ENCODE data around the gene EXOC4. TPM values are rescaled to one million over a fixed set of nuclear protein-coding genes. Genes with fewer than 3 reads are reported as not detected.

EXOC4 gene
- total RNA-seq, 1 donor from 2014 or later: 94.0 TPM

DNA sequence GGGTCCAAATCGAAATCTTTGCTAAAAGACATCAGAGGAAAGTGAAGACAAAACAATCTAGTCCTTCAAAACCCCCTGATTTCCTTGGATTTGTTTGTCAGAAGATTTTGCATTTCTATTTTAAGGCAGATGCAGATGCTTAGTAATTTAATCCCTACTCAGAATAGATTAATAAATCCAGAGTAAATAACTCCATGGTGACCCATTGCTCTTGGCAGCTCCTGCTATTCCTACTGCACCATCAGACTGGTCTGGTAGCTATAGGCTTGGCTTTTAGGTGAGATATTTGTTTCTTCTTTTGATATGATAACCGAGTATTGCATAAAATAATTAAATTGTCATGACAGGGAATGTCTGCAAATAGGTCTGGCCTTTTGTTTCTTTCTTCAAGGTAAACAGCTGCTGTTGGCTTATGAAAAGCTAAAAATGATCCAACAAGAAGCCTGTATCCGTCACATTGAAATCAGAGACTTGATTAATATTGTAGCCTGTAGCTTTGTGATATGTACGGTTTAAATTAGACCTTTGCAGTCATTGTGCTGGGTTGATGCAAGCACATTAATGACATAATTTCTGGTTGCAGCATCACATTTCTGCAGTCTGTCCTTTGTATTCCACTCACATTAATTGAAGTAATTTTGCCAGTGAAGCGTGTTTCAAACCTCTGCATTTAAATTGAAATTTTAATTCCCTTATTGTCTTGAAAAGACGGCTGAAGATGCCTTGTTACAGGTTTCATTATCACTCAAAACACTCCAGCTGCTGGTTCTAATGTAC lies 40.7 kb downstream of the EXOC4 start:
- no peak for DNase-seq (ENCODE audit: low spot score)
- no peaks in the 10 kb centered on the region for H3K27me3 Mint-ChIP-seq (ENCODE audit: unreplicated experiment)
- H3K4me1 Mint-ChIP-seq (ENCODE audit: unreplicated experiment): no peaks in the 10 kb centered on the region
- H3K4me3 Mint-ChIP-seq (ENCODE audit: unreplicated experiment): no peak overlapping the region
- H3K9me3 Mint-ChIP-seq (ENCODE audit: unreplicated experiment): no peaks in the 10 kb centered on the region
- TF ChIP-seq, protein P1, sequence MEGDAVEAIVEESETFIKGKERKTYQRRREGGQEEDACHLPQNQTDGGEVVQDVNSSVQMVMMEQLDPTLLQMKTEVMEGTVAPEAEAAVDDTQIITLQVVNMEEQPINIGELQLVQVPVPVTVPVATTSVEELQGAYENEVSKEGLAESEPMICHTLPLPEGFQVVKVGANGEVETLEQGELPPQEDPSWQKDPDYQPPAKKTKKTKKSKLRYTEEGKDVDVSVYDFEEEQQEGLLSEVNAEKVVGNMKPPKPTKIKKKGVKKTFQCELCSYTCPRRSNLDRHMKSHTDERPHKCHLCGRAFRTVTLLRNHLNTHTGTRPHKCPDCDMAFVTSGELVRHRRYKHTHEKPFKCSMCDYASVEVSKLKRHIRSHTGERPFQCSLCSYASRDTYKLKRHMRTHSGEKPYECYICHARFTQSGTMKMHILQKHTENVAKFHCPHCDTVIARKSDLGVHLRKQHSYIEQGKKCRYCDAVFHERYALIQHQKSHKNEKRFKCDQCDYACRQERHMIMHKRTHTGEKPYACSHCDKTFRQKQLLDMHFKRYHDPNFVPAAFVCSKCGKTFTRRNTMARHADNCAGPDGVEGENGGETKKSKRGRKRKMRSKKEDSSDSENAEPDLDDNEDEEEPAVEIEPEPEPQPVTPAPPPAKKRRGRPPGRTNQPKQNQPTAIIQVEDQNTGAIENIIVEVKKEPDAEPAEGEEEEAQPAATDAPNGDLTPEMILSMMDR (IDR thresholded peaks at IDR 0.05; ENCODE audit: unreplicated experiment): no peak
- no peak overlapping the region for H3K27ac Mint-ChIP-seq (ENCODE audit: unreplicated experiment)
- H3K36me3 Mint-ChIP-seq (ENCODE audit: low read depth, unreplicated experiment): peaks cover 2% of the 10 kb centered on the region

DNA sequence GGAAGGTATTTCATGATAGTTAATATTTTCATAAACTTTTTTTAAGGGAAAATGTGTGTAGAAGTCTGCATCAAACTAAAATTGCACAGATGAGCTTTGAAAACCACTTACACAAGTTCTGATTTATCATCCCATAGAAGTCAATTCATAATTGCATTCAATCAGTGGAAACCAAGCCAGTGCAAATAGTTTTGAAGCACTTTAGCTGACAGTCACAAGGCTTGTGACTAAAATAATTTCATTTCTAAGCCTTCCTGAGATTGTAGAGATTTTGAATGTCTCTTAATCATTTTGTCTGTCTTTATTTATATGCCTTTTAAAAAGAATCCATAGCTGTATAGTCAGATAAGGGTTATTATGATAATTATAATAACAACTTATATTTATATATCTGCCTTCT lies 41.4 kb downstream of the EXOC4 start:
- no peaks in the 10 kb centered on the region for H3K27me3 Mint-ChIP-seq (ENCODE audit: unreplicated experiment)
- H3K4me1 Mint-ChIP-seq (ENCODE audit: unreplicated experiment): no peaks in the 10 kb centered on the region
- no peak overlapping the region for H3K4me3 Mint-ChIP-seq (ENCODE audit: unreplicated experiment)
- H3K9me3 Mint-ChIP-seq (ENCODE audit: unreplicated experiment): no peaks in the 10 kb centered on the region
- no peak for DNase-seq (ENCODE audit: low spot score)
- H3K27ac Mint-ChIP-seq (ENCODE audit: unreplicated experiment): no peak overlapping the region
- TF ChIP-seq, protein P1 (IDR thresholded peaks at IDR 0.05; ENCODE audit: unreplicated experiment): no peak
- H3K36me3 Mint-ChIP-seq (ENCODE audit: low read depth, unreplicated experiment): no peaks in the 10 kb centered on the region

DNA sequence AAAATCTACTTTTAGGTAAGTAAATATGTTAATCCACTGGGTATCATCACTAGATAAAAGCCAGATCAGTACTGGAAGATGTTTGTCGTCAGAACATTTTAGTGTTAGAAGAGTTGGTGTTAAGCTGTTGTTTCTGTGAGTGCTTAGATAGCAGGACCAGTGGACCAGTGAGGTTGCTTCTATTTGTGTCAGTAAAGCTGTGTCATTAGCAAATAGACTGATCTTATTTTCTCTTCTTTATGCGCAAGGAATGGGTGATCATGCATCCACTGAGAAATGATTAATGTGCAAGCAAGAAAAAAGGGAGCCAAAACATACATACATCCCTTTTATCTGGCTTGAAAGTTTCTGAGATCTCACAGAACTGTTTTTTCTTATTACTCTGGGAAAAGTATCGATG lies 42.6 kb downstream of the EXOC4 start:
- TF ChIP-seq, protein P1 (IDR thresholded peaks at IDR 0.05; ENCODE audit: unreplicated experiment): no peak
- DNase-seq (ENCODE audit: low spot score): no peak
- Mint-ChIP-seq H3K27ac (ENCODE audit: unreplicated experiment) (no peak overlapping the region), H3K9me3 (ENCODE audit: unreplicated experiment) (no peaks in the 10 kb centered on the region), H3K36me3 (ENCODE audit: low read depth, unreplicated experiment) (no peaks in the 10 kb centered on the region), H3K4me3 (ENCODE audit: unreplicated experiment) (no peak overlapping the region), H3K4me1 (ENCODE audit: unreplicated experiment) (no peaks in the 10 kb centered on the region), H3K27me3 (ENCODE audit: unreplicated experiment) (no peaks in the 10 kb centered on the region)

DNA sequence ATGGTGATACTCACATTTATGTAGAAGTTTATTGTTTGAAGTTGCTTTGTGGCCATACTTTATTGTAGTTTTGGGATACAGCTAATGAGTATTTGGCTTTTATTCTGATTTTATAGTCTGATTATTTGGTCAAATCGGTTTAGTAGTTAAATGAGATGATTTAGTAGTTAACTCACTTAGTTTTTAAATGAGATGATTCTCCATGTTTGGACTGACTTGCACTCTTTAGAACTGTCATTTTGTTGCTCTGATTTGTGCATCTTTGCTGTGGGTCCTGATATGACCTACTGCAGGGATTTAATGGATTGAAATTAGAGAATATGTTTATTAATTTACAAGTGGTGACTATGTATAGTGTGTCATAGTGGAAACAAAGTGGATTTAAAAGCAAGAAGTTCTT lies 44.2 kb downstream of the EXOC4 start:
- H3K4me3 Mint-ChIP-seq (ENCODE audit: unreplicated experiment): no peak overlapping the region
- H3K27ac Mint-ChIP-seq (ENCODE audit: unreplicated experiment): no peak overlapping the region
- no peaks in the 10 kb centered on the region for H3K36me3 Mint-ChIP-seq (ENCODE audit: low read depth, unreplicated experiment)
- no peaks in the 10 kb centered on the region for H3K9me3 Mint-ChIP-seq (ENCODE audit: unreplicated experiment)
- DNase-seq (ENCODE audit: low spot score): no peak
- no peaks in the 10 kb centered on the region for H3K27me3 Mint-ChIP-seq (ENCODE audit: unreplicated experiment)
- TF ChIP-seq, protein P1 (IDR thresholded peaks at IDR 0.05; ENCODE audit: unreplicated experiment): no peak
- no peaks in the 10 kb centered on the region for H3K4me1 Mint-ChIP-seq (ENCODE audit: unreplicated experiment)

DNA sequence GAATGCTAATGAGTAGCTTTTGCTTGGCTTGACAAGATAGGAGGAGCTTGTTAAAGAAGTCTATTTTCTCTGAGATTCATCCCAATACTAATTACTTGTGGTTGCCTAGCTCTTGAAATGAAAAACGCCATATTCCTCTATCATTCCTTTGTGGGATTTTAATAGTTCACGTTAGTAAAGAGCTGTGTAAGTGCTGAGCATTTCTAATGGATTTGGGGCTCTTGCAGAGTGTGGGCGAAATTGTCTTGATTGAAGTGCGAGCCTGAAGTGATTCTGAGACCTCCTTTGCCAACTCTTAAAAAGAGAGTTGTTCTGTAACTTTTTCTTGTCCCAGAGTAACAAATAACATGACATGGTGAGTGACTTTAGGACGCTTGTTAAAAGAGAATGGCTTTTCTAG lies 45.2 kb downstream of the EXOC4 start:
- Mint-ChIP-seq H3K27me3 (ENCODE audit: unreplicated experiment) (no peaks in the 10 kb centered on the region), H3K27ac (ENCODE audit: unreplicated experiment) (no peak overlapping the region), H3K4me1 (ENCODE audit: unreplicated experiment) (no peaks in the 10 kb centered on the region), H3K9me3 (ENCODE audit: unreplicated experiment) (no peaks in the 10 kb centered on the region), H3K36me3 (ENCODE audit: low read depth, unreplicated experiment) (no peaks in the 10 kb centered on the region), H3K4me3 (ENCODE audit: unreplicated experiment) (no peak overlapping the region)
- no peak for DNase-seq (ENCODE audit: low spot score)
- TF ChIP-seq, protein P1 (IDR thresholded peaks at IDR 0.05; ENCODE audit: unreplicated experiment): no peak
